ENCODE measurements around the gene FKBP1B.
"Not testable (repeated sequence)": the region's sequence is repeated elsewhere in the genome, so short reads cannot be mapped to it uniquely, and the experiment has no call there.

Gene FKBP1B

DNA sequence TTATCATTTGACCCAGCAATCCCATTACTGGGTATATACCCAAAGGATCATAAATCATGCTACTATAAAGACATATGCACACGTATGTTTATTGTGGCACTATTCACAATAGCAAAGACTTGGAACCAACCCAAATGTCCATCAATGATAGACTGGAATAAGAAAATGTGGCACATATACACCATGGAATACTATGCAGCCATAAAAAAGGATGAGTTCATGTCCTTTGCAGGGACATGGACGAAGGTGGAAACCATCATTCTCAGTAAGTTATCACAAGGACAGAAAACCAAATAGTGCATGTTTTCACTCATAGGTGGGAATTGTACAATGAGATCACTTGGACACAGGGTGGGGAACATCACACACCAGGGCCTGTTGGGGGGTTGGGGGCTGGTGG is 51.2 kb downstream of the FKBP1B start:
- not testable (repeated sequence) for H3K36me3 ChIP-seq (ENCODE audit: control insufficient read depth, insufficient read depth, low read length); H3K4me1 ChIP-seq (ENCODE audit: control insufficient read depth, insufficient read depth, low read length); H3K4me3 ChIP-seq (ENCODE audit: low read length)

DNA sequence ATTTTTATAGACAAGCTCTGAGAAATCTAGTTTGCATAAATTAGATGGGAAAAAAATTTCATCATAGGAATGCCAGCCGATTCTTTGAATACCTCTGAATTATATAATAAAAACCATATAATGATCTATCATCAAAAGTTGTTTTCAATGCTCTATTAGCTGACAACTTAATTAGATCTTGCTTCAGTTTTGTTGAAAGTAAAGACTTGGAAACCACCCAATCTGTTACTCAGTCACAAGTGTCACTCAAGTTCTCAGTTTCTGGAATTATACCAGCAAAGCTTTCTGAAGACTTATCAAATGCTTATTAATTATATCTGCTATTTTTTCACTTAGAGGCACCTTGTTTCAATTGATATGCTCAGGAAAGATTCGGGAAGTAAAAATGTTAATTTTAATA is 52.5 kb downstream of the FKBP1B start:
- Histone ChIP-seq H3K9me3 (ENCODE audit: control insufficient read depth, low read length) (no peaks in the 10 kb centered on the region), H3K36me3 (ENCODE audit: control insufficient read depth, insufficient read depth, low read length) (no peaks in the 10 kb centered on the region), H3K9ac (ENCODE audit: low read length) (no peak overlapping the region), H3K4me3 (ENCODE audit: low read length) (no peak overlapping the region), H3K4me1 (ENCODE audit: control insufficient read depth, insufficient read depth, low read length) (no peaks in the 10 kb centered on the region), H3K27me3 (ENCODE audit: control insufficient read depth, insufficient read depth, low read length) (no peaks in the 10 kb centered on the region)

More for the DNA sequence above, 51.2 kb downstream of the FKBP1B start:
- not testable (repeated sequence) for H3K9ac ChIP-seq (ENCODE audit: low read length); H3K27me3 ChIP-seq (ENCODE audit: control insufficient read depth, insufficient read depth, low read length); H3K9me3 ChIP-seq (ENCODE audit: control insufficient read depth, low read length)

DNA sequence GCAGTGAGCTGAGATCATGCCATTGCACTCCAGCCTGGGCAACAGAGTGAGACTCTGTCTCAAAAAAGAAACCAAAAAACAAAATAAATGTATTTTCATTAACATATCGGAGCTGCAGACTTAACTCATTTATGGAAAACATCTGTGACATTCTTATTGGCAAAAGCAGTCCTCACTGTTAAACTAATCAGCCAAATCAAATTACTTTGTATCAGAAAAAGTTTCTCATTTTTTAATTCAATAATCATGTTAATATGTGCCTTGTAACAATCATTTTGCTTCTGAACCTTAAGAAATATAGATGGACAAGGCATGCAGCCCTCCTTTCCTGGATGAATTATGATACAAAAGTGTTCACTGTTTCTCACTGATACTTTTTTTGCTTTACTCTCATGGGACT is 53.1 kb downstream of the FKBP1B start:
- Histone ChIP-seq H3K36me3 (ENCODE audit: control insufficient read depth, insufficient read depth, low read length) (no peaks in the 10 kb centered on the region), H3K27me3 (ENCODE audit: control insufficient read depth, insufficient read depth, low read length) (no peaks in the 10 kb centered on the region), H3K9me3 (ENCODE audit: control insufficient read depth, low read length) (no peaks in the 10 kb centered on the region), H3K4me3 (ENCODE audit: low read length) (no peak overlapping the region), H3K9ac (ENCODE audit: low read length) (no peak overlapping the region), H3K4me1 (ENCODE audit: control insufficient read depth, insufficient read depth, low read length) (no peaks in the 10 kb centered on the region)

DNA sequence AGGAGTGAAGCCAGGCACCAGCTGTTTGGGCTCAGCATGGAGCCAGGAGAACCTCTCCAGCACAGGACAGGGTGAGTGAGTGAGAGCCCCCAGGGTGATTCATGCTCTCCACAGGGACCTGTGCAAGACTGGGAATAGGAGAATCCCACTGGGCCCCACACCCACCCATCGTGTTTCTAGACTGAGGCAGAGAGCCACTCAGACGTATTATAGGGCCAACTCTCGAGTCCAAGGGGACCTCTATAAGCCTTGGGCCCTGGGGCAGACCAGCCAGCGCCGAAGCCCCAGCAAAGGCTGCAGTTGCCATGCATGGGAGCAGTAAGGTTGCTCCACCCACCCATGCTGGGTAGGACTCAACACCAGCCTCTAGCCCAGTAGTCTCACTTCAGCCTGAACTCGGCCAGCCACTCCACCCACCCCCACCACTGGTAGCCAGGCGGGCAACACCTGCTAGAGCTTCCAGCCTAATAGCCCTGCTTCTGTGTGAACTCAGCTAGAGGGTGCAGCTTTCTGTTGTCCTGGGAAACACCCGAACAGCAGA is 54.6 kb downstream of the FKBP1B start:
- H3K9ac ChIP-seq (ENCODE audit: low read length), result no peak overlapping the region
- no peaks in the 10 kb centered on the region for H3K27me3 ChIP-seq (ENCODE audit: control insufficient read depth, insufficient read depth, low read length)
- H3K4me3 ChIP-seq (ENCODE audit: low read length), result no peak overlapping the region
- no peaks in the 10 kb centered on the region for H3K36me3 ChIP-seq (ENCODE audit: control insufficient read depth, insufficient read depth, low read length)
- H3K4me1 ChIP-seq (ENCODE audit: control insufficient read depth, insufficient read depth, low read length), result no peaks in the 10 kb centered on the region
- H3K9me3 ChIP-seq (ENCODE audit: control insufficient read depth, low read length), result no peaks in the 10 kb centered on the region

DNA sequence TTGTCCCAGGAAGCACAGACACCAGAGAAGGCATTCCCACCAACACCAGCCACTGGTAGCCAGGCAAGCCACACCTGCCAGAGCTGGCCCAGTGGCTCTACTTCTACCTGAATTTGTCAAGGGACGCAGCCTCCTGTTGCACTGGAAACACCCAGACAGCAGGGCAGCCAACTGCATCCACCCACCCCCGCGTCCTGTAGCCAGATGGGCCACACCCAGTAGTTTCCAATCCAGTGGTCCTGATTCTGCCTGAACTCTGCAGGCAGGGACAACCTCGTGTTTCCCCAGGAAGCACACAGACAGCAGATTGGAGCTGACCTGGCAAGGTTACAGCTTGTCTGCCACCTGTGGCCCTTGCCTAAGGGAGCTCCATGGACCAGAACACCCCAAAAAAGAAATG is 55.4 kb downstream of the FKBP1B start:
- no peaks in the 10 kb centered on the region for H3K36me3 ChIP-seq (ENCODE audit: control insufficient read depth, insufficient read depth, low read length)
- H3K4me1 ChIP-seq (ENCODE audit: control insufficient read depth, insufficient read depth, low read length), result no peaks in the 10 kb centered on the region
- H3K9ac ChIP-seq (ENCODE audit: low read length), result no peak overlapping the region

DNA sequence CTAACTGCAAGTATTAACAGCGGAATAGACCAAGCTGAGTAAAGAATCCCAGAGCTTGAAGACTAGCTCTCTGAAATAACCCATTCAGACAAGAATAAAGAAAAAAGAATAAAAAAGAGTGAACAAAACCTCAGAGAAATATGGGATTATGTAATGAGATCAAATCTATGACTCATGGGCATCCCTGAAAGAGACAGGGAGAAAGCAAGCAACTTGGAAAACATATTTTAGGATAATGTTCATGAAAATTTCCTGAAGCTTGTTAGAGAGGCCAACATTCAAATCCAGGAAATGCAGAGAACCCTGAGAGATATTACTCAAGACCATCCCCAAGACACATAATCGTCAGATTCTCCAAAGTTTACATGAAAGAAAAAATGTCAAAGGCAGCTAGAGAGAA is 56.3 kb downstream of the FKBP1B start:
- Histone ChIP-seq H3K9ac (ENCODE audit: low read length) (no peak overlapping the region), H3K4me1 (ENCODE audit: control insufficient read depth, insufficient read depth, low read length) (no peaks in the 10 kb centered on the region), H3K9me3 (ENCODE audit: control insufficient read depth, low read length) (no peaks in the 10 kb centered on the region), H3K27me3 (ENCODE audit: control insufficient read depth, insufficient read depth, low read length) (no peaks in the 10 kb centered on the region), H3K4me3 (ENCODE audit: low read length) (no peak overlapping the region), H3K36me3 (ENCODE audit: control insufficient read depth, insufficient read depth, low read length) (no peaks in the 10 kb centered on the region)

More for the DNA sequence above, 55.4 kb downstream of the FKBP1B start:
- no peaks in the 10 kb centered on the region for H3K9me3 ChIP-seq (ENCODE audit: control insufficient read depth, low read length)
- no peaks in the 10 kb centered on the region for H3K27me3 ChIP-seq (ENCODE audit: control insufficient read depth, insufficient read depth, low read length)
- H3K4me3 ChIP-seq (ENCODE audit: low read length), result no peak overlapping the region

DNA sequence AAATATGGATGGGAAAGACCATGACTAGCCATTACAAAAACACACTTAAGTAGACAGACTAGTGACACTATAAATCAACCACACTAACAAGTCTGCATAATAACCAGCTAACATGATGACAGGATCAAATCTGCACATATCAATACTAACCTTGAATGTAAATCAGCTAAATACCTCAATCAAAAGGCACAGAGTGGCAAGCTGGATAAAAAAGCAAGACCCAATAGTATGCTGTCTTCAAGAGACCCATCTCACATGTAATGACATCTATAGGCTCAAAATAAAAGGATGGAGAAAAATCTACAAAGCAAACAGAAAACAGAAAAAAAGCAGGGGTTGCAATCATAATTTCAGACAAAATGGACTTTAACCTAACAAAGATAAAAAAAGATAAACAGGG is 57.2 kb downstream of the FKBP1B start:
- Histone ChIP-seq H3K27me3 (ENCODE audit: control insufficient read depth, insufficient read depth, low read length) (no peaks in the 10 kb centered on the region), H3K9me3 (ENCODE audit: control insufficient read depth, low read length) (no peaks in the 10 kb centered on the region), H3K4me1 (ENCODE audit: control insufficient read depth, insufficient read depth, low read length) (no peaks in the 10 kb centered on the region), H3K9ac (ENCODE audit: low read length) (no peak overlapping the region), H3K4me3 (ENCODE audit: low read length) (no peak overlapping the region), H3K36me3 (ENCODE audit: control insufficient read depth, insufficient read depth, low read length) (no peaks in the 10 kb centered on the region)

DNA sequence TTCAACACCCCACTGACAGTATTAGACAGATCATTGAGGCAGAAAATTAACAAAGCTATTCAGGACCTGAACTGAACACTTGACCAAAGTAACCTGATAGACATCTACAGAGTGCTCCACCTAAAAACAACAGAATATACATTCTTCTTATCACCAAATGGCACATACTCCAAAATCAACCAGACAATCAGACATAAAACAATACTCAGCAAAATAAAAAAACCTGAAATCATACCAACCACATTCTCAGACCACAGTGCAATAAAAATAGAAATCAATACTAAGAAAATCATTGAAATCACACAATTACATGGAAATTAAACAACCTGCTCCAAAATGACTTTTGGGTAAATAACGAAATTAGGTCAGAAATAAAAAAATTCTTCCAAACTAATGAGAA is 57.8 kb downstream of the FKBP1B start:
- Histone ChIP-seq H3K4me1 (ENCODE audit: control insufficient read depth, insufficient read depth, low read length) (no peaks in the 10 kb centered on the region), H3K36me3 (ENCODE audit: control insufficient read depth, insufficient read depth, low read length) (no peaks in the 10 kb centered on the region), H3K4me3 (ENCODE audit: low read length) (no peak overlapping the region), H3K9me3 (ENCODE audit: control insufficient read depth, low read length) (no peaks in the 10 kb centered on the region), H3K27me3 (ENCODE audit: control insufficient read depth, insufficient read depth, low read length) (no peaks in the 10 kb centered on the region), H3K9ac (ENCODE audit: low read length) (no peak overlapping the region)

DNA sequence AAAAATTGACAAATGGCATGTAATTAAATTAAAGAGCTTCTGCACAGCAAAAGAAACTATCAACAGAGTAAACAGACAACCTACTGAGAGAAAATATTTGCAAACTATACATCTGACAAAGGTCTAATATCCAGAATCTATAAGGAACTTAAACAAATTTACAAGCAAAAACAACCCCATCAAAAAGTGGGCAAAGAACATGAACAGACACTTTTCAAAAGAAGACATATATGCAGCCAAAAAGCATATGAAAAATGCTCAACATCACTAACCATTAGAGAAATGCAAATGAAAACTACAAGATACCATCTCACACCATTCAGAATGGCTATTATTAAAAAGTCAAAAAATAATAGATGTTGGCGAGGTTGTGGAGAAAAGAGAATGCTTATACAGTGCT is 59.9 kb downstream of the FKBP1B start:
- not testable (repeated sequence) for H3K4me3 ChIP-seq (ENCODE audit: low read length); H3K9ac ChIP-seq (ENCODE audit: low read length); H3K36me3 ChIP-seq (ENCODE audit: control insufficient read depth, insufficient read depth, low read length); H3K4me1 ChIP-seq (ENCODE audit: control insufficient read depth, insufficient read depth, low read length); H3K9me3 ChIP-seq (ENCODE audit: control insufficient read depth, low read length); H3K27me3 ChIP-seq (ENCODE audit: control insufficient read depth, insufficient read depth, low read length)

DNA sequence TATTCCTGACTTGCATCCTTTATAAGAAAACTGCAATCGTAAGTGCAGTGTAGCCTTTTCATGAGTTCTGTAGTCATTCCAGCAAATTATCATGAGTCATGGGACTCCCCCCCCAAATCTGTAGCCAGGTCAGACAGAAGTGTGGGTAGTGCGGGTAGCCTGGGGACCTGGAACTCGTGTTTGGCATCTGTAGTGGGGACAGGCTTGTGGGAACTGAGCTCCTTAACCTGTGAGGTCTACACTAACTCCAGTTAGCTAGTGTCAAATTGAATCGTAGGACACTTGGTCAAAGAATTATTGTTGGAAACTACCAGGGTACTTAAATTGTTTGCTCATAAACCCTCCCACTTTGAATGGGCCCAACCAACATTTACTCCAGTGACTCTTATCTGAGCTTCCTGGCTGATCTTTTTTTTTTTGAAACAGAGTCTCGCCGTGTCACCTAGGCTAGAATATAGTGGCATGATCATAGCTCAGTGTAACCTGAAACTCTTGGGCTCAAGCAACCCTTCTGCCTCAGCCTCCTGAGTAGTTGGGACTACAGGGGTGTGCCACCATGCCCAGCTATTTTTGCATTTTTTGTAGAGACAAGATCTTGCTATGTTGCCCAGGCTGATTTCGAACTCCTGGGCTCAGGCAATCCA is 61.2 kb downstream of the FKBP1B start:
- Histone ChIP-seq H3K4me1 (ENCODE audit: control insufficient read depth, insufficient read depth, low read length) (no peaks in the 10 kb centered on the region), H3K9ac (ENCODE audit: low read length) (no peak overlapping the region), H3K36me3 (ENCODE audit: control insufficient read depth, insufficient read depth, low read length) (no peaks in the 10 kb centered on the region), H3K4me3 (ENCODE audit: low read length) (no peak overlapping the region), H3K27me3 (ENCODE audit: control insufficient read depth, insufficient read depth, low read length) (no peaks in the 10 kb centered on the region), H3K9me3 (ENCODE audit: control insufficient read depth, low read length) (no peaks in the 10 kb centered on the region)

DNA sequence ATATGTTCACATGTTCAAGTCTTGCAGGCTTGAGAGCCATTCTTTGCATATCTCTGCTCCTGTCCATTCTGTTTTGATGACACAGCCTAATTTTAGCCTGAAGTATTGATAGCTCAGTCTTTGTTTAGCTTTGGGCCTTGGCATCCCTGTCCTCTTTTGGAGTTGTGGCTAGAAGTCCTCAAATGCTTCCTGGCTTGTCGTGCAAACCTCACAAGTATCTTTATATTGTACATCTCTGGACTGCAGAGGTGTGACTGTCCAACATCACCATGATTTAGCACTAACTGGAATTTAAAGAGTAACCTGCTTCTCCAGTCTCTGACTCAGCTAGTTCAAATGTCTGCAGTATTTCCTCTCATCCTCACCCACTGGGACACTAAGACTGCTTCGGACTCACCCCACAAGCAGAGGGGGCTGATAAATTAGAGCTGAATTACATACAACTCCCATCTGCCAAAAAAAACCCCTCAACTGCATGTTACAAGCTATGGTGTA is 61.9 kb downstream of the FKBP1B start:
- H3K4me3 ChIP-seq (ENCODE audit: low read length), result no peak overlapping the region
- no peaks in the 10 kb centered on the region for H3K36me3 ChIP-seq (ENCODE audit: control insufficient read depth, insufficient read depth, low read length)
- H3K27me3 ChIP-seq (ENCODE audit: control insufficient read depth, insufficient read depth, low read length), result no peaks in the 10 kb centered on the region
- H3K4me1 ChIP-seq (ENCODE audit: control insufficient read depth, insufficient read depth, low read length), result no peaks in the 10 kb centered on the region
- no peaks in the 10 kb centered on the region for H3K9me3 ChIP-seq (ENCODE audit: control insufficient read depth, low read length)
- H3K9ac ChIP-seq (ENCODE audit: low read length), result no peak overlapping the region
